ENCODE data around the gene PTGFRN.

DNA sequence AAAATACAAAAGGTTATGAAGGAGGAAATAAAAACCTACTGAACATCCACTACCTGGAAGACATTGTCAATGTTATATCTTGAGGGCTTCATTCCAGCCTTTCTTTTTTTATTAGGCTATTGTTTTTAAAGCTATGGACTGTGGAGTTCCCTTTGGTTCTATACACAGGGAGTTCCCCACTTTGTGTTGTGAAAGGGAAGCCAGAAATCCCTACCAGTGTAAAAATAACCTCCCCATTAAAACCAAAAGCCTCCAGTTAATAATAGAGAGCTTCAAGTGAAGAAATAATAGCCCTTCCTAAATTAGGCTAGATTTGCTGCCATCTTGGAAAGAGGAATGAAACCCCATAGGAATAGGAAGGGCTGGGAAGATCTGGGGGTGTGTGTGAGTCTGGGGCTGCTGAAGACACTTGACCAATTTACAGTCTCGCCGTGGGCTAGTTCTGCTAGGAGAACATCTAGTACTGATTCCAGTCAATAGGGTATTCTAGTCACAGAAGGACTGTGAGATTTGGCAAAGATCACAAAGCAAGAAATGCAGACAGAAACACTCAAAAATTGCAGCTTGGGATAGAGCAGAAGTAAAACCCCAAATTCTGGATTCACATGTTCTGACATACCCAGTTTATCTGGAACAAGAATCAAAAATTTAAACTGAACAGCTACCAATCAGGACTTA is 32.4 kb upstream of the PTGFRN start:
- TF ChIP-seq, protein P1, sequence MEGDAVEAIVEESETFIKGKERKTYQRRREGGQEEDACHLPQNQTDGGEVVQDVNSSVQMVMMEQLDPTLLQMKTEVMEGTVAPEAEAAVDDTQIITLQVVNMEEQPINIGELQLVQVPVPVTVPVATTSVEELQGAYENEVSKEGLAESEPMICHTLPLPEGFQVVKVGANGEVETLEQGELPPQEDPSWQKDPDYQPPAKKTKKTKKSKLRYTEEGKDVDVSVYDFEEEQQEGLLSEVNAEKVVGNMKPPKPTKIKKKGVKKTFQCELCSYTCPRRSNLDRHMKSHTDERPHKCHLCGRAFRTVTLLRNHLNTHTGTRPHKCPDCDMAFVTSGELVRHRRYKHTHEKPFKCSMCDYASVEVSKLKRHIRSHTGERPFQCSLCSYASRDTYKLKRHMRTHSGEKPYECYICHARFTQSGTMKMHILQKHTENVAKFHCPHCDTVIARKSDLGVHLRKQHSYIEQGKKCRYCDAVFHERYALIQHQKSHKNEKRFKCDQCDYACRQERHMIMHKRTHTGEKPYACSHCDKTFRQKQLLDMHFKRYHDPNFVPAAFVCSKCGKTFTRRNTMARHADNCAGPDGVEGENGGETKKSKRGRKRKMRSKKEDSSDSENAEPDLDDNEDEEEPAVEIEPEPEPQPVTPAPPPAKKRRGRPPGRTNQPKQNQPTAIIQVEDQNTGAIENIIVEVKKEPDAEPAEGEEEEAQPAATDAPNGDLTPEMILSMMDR (IDR thresholded peaks at IDR 0.05; ENCODE audit: insufficient read depth, low read length, poor library complexity, severe bottlenecking) = no peak
- no peak for TF ChIP-seq EZH2phosphoT487 (conservative IDR thresholded peaks at IDR 0.05; ENCODE audit: low read length)
